GM13977 (cell line): ENCODE results near the gene WFDC5.

Source experiments
- DNase-seq: peaks from one replicate; pipeline ENCODE4 v3.0.0; 2012; ENCODE audit warnings: low spot score
- in situ Hi-C: fragments of 300-500 bp; cut with MboI; formaldehyde crosslinking; loops from one replicate; pipeline ENCODE4 v1.12.0; 2022; ENCODE audit warnings: low sequenced_read_pairs, low pct_unique_long_range_greater_than_20kb, mixed read lengths, inconsistent platforms; ENCODE audit not compliant: unreplicated experiment
- TF ChIP-seq, protein P1 (sequence below): IDR thresholded peaks from 2 replicates; pipeline ENCODE4 v1.5.1; 2012; ENCODE audit warnings: mild to moderate bottlenecking, control low read depth; ENCODE audit not compliant: insufficient read depth; ENCODE audit errors: extremely low read depth, missing control alignments

WFDC5 gene

DNA sequence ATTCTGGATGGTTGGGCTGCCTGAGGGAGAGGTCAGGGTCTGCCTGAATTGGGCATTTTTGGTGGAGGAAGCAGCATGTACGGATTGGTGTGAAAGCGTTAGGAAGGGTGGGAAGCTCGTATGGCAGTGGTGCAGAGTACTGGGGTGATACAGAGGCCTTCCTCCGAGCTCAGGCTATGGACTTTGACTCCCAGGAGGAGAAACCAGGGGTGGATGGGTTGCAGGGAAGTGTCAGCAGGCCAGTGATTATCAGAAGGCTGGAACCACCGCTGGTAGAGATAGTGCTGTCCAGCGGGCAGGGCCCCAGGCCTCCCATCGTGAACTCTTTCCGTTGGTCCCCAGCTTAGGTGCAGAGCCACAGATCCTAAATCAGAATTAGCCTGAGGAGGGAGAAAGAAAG lies 5.3 kb downstream of the WFDC5 start:
- no peak for DNase-seq
- in situ Hi-C loops = no loop called here
- TF ChIP-seq, protein P1, sequence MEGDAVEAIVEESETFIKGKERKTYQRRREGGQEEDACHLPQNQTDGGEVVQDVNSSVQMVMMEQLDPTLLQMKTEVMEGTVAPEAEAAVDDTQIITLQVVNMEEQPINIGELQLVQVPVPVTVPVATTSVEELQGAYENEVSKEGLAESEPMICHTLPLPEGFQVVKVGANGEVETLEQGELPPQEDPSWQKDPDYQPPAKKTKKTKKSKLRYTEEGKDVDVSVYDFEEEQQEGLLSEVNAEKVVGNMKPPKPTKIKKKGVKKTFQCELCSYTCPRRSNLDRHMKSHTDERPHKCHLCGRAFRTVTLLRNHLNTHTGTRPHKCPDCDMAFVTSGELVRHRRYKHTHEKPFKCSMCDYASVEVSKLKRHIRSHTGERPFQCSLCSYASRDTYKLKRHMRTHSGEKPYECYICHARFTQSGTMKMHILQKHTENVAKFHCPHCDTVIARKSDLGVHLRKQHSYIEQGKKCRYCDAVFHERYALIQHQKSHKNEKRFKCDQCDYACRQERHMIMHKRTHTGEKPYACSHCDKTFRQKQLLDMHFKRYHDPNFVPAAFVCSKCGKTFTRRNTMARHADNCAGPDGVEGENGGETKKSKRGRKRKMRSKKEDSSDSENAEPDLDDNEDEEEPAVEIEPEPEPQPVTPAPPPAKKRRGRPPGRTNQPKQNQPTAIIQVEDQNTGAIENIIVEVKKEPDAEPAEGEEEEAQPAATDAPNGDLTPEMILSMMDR = no peak

- in situ Hi-C loops = no loop called here
- DNase-seq = no peak
- TF ChIP-seq, protein P1 = no peak
Measured at GRCh38 chr20:45105317-45105716, 9.7 kb downstream of the WFDC5 start.

GRCh38 chr20:45104786-45105185 lies 10.2 kb downstream of the WFDC5 start:
- in situ Hi-C loops = no loop called here
- TF ChIP-seq, protein P1 = no peak
- DNase-seq = no peak

GRCh38 chr20:45103072-45103471 lies 11.9 kb downstream of the WFDC5 start:
- TF ChIP-seq, protein P1 = no peak
- DNase-seq = no peak
- in situ Hi-C loops = no loop called here

DNA sequence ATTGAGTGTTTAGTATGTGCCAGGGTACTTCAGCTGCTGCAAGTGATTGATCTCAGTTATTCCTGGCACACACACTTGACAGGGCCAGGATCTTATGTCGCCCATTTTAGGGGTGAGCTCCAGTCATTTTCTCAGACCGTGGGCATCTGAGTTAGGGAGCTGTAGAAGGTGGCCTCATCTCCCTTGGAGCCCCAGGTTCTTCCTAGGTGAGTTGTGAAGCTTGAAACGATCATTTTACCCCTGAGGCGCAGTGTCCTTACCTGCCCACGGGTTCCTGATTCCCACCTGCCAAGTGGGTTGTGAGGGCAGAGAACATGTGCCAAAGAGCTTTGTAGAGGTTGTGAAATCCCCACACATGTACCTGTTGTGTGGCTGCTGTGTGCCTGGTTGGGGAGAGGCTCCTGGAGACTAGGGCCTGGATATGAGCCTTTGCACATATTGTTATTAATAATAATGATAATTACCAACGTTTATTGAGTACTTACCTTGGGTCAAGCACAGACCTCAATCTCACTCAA lies 13.6 kb downstream of the WFDC5 start:
- no peak for DNase-seq
- in situ Hi-C loops = no loop called here
- TF ChIP-seq, protein P1 = no peak

- TF ChIP-seq, protein P1 = no peak
- peak; percentile 46 for DNase-seq
- in situ Hi-C loops = no loop called here
Measured at GRCh38 chr20:45100563-45101245, 14.3 kb downstream of the WFDC5 start, which contains the start of gene KCNS1. TSS of gene KCNS1 (minus strand) at chr20:45101127. CDS start at chr20:45099236, 1,891 bp downstream.
